NCI-H748 (cell line): ENCODE measurements around the gene CCNY.

ENCODE experiments used
- DNase-seq: peaks from one replicate; lab custom pipeline; 2025; ENCODE audit not compliant: unreplicated experiment; lab: John Stamatoyannopoulos, UW

Gene CCNY

DNA sequence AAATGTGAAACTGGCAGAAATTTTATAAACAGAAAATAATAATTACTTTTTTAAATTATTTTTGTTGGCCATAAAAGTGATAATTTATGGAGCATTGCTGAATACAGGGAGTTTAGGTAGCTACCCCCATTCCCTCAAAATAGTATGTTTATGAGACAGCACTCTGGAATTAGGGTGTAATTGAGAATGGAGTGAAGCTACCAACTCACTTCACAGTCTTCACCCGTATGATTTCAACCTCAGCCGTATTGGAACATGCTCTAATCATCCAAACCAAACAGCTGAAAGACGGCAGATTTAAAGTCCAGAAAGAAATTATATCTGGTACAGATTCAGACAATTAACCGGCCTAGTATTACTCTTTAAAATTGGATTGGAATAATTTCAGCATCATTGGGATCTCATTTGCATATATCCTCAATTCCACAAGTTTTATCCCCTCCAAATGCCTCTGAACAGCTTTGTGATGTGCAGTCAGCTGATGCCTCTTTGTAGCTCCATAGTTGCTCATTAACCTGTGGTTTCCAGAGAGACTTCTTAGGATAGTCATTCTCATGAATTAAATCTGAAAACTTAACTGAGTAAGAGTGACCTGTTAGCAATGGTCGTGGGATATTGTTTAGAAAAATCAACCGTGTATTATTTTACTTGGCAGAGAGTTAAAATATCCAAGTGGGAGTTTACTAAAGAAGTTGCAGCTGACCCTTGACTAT lies 209.7 kb downstream of the CCNY start:
- no peak for DNase-seq

DNA sequence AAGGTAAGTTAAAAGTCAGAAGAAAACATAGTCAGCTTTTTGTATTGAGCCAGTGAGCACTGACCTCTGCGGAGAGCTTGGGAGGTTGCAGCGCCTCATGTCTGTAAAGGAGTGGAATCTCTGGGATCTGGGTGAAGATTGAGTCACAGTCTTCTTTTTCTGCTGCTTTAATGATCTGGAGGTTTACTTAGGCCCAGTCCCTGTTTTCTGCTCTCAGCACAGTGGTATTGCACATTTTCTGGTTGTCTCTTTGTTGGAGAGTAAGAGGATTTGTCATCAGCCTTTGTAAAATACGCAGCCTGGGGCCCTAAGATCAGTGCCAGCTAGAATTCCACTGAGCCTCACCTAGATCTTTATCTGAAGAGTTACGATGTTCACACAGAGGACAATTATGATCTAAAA lies 210.5 kb downstream of the CCNY start:
- no peak for DNase-seq

DNA sequence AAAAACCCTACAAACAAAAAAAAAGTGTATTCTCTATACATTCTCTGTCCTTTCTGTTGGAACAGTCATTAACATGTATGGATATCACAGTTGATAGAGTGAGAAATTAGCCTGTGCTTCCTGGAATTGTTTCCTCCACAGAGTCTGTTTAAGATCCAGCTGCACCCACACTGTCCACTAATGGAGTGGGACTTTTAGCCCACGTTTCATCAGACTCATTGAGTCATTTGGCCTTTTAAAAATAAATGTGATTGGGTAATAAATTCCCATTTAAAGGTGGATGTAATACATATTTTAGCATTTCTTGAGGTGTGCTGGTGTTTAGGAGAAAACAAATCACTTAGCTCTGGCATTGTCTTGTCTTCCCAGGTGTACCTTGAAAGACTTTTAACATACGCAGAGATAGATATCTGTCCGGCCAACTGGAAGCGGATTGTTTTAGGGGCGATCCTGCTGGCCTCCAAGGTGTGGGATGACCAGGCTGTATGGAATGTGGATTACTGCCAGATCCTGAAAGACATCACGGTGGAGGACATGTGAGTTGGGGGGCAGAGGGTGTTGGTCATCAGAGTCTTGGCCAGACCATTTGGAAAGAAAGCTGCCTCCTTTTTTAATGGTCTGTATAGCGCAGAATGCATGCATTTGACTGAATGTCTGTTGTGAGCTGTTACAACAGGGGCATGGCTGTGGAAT lies 216.5 kb downstream of the CCNY start:
- no peak for DNase-seq

DNA sequence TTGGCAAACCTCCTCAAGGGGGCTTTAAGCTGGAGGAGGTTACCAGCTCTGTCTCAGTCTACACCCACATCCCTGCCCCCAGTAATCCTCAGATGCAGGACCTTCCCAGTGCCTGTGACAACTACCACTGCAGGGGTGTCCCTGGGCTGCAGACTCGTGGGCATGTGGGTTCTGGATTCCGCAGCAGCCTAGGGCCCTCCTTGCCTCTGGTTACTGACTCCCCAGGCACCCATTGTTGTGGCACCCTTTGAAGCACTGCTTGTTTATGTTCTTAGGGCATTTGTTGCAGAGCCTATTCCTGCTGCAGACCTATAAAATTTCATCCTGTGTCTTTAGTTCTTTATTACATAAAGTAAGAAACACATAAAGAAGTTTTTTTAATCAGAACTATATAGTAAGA lies 217.7 kb downstream of the CCNY start:
- DNase-seq, result no peak

DNA sequence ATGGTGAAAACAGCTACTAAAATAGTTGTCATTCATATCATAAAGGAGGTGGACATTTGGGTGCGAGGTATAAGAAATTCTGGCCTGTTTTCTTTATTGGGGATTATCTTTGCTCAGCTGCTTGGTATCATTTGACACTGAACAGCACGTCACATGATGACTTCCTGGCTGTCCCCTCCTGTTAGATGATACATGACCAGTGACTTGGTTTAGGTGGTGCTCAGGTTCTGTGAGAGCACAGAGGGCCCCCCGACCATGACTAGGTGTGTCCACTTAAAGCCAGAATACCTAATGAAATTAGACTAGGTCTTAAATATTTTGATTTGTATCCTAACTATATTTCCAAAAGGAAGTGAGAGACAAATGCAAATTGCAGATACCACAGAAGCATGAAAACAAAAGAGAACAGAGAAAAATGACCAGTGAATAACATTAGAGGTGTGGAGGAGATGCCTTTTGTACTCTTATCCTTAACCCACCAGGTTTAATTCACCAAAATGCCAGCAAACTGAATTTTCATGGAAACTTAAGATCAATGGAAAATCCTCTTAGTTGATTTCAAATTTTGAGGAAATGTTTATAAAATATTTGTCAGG lies 218.2 kb downstream of the CCNY start:
- no peak for DNase-seq

DNA sequence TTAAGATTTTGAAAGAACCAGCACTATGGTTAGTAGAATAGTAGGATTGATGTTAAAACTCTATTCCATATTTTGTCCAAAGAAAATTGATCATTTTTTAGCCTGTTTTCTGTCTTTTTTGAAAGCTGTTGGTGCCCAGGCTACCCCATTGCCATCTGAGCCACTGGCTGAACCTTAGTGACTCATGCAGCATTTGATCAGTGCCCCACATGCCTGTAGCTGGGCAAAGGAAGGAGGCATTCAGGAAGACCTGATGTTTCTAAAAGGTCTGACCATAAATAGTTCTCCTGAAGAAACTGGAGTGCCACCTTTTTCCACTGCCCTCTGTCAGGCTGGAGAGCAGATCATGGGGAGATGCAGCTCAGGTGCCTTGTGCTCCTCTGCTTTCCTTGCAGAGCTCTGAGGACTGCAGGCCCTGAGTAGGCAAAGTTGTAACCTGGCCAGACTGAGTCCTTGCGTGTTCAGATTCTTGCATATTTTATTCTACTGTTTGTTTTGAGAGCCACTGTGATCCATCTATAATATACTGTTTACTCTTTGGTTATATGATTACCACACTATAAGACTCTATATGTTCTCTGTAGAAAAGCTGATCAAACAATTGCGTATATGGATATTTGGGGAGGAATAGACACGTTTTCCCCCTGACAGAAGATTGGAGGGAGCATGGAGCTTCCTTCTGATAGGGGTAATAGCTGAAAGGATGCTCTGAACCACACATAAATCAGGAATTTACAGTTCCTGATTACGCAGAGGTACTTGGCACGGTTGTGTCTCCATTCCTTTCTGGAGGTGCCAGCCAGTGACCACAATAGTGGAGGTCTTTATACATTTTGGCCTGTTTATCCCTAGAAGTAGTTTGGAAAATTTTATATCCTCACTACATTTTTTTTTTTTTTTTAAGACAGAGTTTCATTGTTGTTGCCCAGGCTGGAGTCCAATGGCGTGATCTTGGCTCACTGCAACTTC lies 219.9 kb downstream of the CCNY start:
- no peak for DNase-seq

DNA sequence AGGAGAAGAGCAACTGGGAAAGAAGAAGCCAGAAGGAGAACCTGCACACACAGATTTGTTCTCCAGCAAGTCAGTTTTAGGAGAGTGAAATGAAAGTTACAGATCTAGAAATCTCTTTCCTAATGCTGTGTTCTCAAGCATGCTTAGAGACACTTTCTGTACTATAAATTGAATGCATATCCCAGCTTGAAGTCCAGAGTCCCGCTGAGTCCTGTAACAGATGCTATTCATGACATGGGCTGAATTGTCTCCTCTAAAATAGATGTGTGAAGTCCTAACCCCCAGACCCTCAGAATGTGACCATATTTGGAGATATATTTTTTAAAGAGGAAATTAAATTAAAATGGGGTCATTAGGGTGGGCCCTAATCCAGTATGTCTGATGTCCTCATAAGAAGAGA lies 222.0 kb downstream of the CCNY start:
- DNase-seq, result no peak

DNA sequence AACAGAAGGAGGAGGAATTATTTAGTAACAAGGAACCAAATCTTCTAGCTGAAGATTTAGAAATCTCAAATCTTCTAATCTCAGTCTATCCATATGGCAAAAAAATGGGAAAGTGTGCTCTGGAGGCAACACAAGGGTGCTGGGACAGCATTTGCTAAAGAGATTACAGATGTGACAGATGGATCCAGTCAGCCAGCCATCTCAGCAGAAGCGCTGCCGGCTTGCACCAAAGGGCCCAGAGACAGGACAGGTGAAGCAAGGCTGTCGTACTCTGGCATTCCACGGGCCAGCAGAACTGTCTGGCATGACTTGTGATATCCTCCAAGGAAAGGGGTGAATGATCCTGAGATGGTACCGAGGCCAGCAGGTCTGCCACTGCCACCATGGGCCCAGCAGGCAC lies 223.1 kb downstream of the CCNY start:
- DNase-seq, result no peak

DNA sequence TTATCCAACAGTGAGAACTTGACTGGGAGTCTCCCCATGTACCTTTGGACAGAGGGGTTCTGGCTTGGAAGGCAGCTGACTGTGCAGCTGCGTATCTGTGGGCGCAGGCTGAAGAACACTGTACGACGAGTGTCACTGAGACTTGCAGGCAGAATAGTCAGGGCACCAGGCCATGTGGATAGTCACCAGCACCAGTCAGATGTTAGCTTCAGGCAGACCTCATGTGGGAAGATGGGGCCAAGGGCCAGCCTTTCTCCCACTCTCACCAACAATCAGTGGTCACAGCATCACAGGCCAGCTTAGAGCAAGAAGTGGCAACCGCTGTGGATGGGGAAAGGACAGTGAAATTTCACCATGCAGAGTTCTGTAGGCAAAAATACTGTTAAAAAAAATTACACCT lies 225.4 kb downstream of the CCNY start:
- no peak for DNase-seq

DNA sequence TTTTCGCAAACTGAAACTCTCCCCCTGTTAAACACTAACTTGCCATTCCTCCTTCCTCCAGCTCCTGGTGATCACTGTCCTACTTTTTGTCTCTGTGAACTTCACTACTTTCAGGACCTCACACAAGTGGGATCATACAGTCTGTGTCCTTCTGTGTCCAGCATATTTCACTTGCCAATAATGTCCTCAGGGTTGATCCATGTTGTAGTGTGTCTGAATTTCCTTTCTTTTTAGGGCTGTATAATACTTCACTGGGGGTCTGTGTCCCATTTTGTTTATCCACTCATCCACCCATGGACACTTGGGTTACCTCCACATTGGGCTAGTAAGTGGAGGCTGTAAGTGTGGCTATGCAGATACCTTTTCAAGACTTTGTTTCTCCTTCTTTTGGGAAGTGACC lies 226.1 kb downstream of the CCNY start:
- DNase-seq, result no peak

DNA sequence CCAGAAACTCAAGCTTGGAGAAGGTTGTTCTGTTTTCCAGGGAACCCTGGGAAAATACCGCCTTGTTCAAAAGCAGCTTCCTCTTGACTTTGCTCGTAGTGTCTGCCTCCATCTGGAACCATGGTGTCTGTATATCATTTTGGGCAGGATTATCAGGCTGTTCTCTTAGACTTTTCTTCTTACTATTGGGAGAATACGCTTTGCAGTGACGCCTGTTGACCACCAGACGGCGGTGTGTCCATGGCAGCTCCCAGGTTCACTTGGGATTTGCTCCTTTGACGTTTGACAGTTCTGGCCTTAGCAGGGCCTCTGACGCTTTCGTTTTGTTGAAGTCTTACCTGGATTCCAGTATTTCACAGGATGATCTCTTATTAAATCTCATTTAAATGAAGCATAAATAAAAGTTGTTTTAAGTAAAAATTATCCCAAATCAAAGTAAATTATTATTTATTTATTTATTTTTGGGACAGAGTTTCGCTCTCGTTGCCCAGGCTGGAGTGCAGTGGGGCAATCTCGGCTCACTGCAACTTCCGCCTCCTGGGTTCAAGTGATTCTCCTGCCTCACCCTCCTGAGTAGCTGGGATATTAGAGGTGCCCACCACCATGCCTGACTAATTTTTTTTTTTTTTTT lies 227.1 kb downstream of the CCNY start:
- DNase-seq, result peak; percentile 70

DNA sequence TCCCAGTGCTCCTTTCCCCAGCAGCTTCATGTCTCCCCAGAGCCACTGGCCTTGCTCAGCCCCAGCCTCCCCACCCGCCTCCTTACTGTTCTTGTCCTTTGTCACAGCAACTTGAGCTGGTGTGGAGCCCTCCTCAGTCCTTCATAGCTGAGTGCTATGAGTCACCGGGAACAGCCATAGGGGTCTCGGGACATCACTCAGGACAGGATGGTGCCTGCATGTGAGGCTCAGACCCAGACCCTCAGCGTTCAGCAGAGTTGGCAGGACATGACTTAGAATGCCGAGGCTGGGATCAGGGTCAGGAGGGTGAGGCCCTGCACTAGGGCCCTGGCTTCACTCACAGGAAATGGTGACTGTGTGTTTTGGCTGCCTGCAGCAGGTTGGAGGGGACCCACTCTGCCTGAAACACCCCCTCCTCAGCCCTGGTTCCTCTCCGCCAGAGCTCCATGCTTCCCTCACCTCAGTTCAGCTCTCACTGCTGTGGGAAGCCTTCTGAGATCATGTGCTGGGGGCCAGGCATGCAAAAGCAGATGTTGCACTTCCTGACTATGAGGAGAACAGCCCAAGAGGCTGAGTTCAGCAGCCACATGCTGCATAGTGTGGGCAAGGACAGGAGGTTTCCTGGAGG lies 228.1 kb downstream of the CCNY start:
- DNase-seq, result no peak

DNA sequence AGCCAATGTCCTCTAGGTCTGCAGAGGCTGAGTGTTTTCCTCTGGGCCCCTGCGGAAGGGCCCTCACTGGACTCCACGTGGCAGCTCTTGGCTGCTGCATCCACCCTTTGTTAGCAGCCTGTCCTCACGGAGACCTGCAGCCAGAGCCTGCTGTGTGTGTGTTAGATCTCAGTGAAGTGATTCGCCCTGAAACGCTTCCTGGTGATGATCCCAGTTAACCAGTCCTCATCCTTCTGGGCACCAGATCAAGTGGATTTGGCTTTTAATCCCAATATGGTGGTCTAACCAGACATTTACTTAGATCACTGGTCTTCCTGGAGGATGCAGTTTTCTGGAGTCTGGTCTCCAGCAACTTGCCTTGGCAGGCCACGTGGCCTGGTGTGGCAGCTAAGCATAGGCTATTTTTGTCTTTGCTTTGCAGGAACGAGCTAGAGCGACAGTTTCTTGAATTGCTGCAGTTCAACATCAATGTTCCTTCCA lies 229.3 kb downstream of the CCNY start:
- DNase-seq, result no peak

DNA sequence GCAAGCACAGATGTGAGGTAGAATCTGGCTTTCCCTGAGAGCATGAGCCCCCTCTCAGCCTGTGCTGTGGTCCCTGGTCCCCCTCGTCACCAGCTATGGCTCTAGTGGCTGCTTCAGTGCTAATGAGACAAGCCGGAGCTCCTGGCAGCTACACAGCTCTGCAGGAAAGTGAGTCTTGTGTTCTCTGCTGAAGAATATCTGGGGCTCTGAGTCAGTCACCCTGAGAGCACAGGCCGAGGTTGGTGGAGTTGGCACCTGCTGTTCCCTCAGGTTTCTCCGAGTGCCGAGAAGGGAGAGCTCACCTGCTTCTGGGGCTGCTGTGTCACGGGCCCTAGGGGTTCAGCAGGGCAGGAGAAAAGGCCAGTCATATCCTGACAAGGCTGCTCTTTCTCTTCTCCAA lies 231.6 kb downstream of the CCNY start:
- DNase-seq, result no peak

DNA sequence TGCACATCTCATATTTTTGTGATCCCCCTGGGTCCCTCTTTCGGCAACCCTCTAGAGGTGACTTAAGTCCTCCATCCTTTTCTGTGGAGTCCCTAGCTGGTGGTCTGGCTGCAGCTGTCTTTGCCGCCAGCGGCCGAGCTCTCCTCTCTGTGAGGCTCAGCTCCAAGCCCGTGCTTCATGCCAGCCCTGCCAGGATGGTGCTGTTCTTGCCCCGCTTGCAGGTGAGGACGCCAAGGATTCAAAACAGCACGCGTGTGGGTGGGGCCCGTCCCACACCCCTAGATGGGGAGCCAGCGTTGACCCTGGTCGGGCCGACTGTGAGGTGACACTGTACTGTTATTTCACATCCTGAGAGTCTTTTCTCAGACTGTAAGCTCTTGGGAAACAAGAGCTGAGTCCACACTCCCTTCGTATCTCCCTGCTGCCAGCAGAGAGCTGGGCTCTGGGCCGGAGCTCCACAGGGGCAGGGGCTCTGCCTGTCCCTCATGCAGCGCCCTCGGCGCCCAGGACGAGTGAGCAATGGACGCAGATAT lies 232.2 kb downstream of the CCNY start:
- no peak for DNase-seq

DNA sequence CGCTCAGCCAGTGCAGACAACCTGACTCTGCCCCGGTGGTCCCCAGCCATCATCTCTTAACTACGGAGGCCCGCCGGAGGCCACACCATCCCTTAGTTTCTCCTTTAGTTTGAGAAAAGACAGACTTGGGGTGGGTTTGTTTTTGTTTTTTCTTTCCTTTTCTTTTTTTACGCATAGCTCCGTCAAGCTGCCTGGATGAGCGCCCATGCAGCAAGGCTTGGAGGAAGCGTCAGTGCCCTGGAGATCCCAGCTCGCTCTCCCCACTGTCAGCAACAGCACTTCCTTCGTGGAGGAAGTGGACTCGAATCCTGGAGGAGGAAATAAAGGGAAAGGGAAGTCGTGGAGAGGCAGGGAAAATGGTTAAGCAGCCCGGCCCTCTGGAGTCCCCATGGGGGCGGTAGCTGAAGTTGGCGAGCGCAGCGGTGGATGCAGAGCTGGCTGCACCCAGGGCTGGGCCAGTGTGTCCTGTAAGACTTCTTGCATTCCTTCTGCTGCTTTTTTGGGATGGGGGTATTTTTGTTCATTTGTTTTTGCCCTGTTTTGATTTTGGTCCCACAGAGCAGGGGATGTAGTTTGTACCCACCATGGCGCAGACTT lies 232.9 kb downstream of the CCNY start:
- DNase-seq, result no peak

DNA sequence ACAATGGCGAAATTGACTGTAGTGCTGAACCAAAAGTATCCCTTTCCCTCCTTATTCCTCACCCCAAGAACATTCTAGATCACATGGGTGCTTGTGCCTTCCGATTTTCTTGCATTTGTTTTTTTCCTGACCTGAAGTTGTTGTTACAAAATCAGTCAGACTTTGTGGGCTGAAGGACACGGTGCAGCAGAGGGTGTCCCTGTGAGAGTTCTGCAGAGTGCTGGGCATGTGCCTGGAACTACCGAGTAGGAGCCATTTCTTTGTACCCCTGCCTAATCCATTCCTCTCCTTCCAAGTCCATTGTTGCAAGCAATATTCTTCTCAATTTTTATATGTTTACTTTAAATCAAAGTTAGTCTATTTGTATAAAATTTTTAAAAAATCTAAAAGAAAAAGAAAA lies 233.5 kb downstream of the CCNY start:
- DNase-seq, result no peak

DNA sequence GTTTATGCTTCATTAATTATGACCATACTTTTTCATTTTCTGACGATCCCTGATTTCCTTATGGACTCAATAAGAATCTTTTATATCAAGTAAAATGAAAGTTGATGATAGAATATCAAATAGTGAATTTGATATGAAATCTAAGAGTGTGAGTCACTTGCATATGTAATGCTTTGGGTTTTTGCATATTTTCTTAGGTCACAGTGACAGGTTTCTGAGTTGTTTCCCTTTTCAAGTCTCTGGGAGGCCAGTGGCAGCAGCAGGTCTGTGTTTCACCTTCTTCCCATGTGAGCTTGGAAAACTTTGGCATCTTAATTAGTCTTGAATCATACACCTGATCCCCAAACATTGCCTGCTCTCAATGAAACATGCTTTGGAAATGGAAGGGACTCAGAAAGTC lies 234.1 kb downstream of the CCNY start:
- no peak for DNase-seq

DNA sequence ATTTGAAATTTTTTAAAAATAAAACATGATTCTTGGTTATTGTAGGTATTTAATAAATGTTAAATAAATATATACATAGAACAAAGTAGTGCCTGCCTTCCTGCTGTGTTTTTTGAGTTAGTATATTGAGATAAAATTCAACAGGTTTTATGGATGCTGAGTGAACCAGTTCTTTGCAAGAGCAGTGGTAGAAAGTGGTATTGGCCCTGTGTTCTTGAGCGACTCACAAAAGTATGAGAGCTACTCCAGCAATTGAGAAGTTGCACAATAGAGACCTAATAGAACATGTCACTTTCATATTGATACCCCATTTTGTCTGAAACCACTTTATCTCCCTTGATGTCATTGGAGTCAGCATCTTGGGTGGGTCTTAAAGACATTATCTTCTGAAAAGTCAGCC lies 236.3 kb downstream of the CCNY start:
- DNase-seq, result no peak

DNA sequence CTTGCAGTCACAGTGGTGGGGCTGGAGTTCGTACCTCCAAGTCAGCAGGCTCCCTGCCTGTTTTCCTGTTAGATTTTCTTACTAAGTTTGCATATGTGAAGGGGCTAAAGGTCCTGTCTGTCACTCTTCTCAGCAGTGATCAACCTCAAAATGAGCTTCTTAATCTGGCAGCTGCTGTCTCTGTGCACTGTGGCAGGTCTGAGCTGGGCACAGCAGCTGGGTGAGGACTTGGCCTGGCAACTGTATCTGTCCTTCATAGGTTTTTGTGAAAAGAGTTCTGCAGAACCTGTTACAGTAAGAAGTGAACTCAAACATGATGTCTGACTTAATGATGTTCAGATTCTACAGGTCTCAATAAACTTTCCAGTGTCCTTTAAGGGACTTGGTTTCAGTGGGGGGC lies 237.5 kb downstream of the CCNY start:
- DNase-seq, result no peak
